Colon (tissue), 2 donors: ENCODE measurements around the gene SMIM1.
"Not testable (repeated sequence)": the region's sequence is repeated elsewhere in the genome, so short reads cannot be mapped to it uniquely, and the experiment has no call there.

Source experiments
- FAIRE-seq: peaks from 2 replicates; lab custom pipeline; 2012; peaks lifted over from hg19 to GRCh38; lab: Jason Lieb, UNC
- donor health status: control.
- donor health status: control.

Gene SMIM1

GRCh38 chr1:3736708-3737107 lies 35.8 kb upstream of the SMIM1 start:
- FAIRE-seq: no peak

DNA sequence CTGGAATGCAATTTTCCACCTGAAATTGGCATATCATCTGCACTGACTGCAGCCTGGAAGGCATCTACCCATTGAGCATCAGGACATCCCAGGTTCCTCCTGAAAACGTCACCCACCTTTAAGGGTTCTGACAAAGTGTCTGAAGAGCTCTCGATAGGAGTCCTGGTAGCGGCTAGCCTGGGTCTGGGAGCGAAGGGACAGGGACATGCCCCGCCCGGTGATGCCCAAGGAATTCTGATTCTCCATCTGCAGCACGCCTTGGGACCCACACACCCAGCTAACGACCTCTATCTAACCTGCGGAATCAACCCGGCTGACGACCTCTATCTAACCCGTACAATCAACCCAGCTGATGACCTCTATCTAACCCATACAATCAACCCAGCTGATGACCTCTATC lies 33.6 kb upstream of the SMIM1 start:
- no peak for FAIRE-seq

- no peak for FAIRE-seq
These were observed 32.5 kb upstream of the SMIM1 start for GRCh38 chr1:3740042-3740441.

- no peak for FAIRE-seq
These were observed 31.8 kb upstream of the SMIM1 start for GRCh38 chr1:3740752-3741151.

- no peak for FAIRE-seq
These were observed 30.7 kb upstream of the SMIM1 start for GRCh38 chr1:3741566-3742438.

DNA sequence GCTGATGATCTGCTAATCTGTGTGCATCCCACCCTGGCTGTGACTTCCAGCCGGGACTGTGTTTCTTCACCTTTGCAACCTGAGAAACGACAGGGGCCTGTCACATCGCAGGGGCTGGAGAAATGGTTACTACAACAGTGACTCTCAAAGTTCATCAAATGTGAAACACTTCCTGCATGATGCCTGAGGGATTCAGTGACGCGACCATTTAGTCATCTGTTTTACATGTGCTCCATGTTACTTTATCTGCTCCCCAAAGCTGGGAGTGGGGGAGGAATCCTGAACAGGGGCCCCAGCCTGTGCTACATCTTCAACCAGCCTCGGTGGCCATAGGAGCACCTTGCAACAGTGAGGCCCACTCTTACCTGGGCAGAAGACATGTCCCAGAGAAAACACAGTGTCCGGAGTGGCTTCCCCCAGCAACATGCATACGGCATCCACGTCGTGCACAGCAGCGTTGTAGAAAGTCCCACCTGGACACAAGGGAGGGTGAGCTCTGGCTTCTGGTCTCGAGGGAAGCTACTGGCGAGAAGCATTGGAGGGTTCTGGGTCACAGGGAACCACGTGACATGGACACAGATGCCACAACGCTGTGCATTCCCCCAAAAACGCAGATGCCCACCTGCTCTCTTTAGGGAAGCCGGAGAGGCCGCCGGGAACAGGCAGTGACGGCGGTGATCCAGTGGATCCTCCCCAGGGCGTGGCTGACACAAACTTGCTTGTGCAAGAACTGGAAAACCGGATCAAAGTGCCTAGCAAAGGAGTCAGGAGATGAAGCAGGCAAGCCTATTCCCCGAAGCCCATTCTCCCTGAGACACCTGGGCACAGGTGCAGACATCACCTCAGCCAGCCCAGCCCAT lies 29.9 kb upstream of the SMIM1 start:
- no peak for FAIRE-seq

DNA sequence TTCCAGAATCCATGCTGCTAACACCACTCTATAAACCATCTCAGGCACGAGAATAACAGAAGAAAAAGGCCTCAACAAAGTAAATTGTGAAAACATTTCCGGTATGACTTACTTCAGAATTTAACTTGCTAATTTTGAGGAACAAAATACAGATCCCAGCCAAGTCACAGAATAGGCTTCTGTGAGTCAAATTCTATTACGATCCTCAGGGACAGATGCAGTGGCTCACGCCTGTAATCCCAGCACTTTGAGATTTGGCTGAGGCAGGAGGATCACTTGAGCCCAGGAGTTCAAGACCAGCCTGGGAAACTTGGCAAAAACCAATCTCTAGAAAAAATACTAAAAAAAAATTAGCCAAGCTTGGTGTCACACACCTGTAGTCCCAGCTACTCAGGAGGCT lies 29.1 kb upstream of the SMIM1 start:
- no peak for FAIRE-seq

DNA sequence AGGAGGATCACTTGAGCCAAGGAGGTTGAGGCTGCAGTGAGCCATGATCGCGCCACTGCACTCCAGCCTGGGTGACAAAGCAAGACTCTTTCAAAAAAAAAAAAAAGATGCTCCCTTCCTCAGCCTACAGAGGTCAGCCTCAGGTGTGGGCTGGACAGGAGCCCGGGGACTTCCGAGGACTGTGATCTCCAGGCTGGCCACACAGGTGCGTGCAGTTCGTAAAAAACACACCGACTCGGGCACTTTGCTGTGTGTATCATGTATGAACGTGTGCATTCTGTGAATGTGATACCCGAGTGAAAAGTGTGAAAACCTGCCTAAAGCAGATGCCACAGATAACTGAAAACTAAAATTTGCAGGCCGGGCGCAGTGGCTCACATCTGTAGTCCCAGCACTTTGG lies 28.7 kb upstream of the SMIM1 start:
- FAIRE-seq: no peak

- no peak for FAIRE-seq
These were observed 27.9 kb upstream of the SMIM1 start for GRCh38 chr1:3744646-3745045.

DNA sequence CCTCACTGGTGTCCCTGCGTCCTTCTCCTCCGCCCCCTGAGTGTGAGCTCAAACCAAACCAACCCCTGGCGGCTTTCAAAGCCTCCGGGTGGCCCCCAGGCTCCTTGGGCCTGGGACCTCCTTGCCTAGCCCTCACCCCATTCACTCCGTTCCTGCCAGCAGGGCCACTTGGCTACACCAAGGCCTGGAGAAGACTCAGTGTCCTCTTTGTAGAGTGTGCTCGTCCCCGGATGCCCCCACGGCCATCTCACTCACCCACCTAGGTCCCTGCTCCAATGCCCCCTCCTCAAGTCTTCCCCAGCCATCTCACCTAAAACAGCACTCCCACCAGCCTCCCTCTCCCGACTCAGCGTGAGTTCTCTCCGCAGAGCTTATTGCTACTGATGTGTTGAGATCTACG lies 27.5 kb upstream of the SMIM1 start:
- FAIRE-seq: no peak

GRCh38 chr1:3745590-3746381 lies 26.8 kb upstream of the SMIM1 start:
- no peak for FAIRE-seq

- FAIRE-seq: no peak
These were observed 26.1 kb upstream of the SMIM1 start for GRCh38 chr1:3746389-3746829.

DNA sequence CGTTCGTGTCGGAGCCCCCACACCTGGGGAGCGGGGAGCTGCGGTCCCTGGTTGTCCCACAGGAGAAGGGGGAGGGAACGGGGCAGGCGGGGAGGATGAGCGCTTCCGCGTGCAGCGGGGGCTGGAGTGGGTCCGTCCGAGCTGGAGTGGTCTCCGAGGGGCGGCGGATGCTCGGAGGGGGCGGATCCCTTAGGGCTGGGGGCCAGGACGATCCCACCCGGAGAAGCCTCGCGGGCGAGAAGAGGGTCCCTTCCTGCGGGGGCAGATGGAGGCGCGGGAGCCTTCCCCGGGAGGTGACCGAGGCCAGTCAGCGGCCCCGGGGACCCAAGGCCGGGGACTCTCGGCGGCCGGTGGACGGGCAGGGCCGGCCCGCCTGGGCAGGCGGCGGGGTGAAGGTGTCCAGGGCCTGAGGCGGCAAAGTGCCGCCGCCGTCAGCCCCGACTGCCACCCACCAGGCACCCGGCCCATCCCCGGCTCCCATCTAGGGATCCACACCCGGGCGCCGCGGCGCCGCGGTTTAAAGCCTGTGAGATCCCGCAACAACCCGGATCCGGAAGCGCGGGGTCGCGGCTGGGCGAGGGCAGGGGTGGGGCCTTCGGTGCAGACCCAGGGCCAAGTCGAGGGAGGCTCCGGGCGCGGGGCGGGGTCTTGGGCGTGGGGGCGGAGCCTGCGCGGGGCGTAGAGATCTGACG lies 25.6 kb upstream of the SMIM1 start:
- no peak for FAIRE-seq

- FAIRE-seq: no peak
These were observed 25.1 kb upstream of the SMIM1 start for GRCh38 chr1:3747522-3747848.

- FAIRE-seq: no peak
These were observed 24.6 kb upstream of the SMIM1 start for GRCh38 chr1:3747903-3748302.

DNA sequence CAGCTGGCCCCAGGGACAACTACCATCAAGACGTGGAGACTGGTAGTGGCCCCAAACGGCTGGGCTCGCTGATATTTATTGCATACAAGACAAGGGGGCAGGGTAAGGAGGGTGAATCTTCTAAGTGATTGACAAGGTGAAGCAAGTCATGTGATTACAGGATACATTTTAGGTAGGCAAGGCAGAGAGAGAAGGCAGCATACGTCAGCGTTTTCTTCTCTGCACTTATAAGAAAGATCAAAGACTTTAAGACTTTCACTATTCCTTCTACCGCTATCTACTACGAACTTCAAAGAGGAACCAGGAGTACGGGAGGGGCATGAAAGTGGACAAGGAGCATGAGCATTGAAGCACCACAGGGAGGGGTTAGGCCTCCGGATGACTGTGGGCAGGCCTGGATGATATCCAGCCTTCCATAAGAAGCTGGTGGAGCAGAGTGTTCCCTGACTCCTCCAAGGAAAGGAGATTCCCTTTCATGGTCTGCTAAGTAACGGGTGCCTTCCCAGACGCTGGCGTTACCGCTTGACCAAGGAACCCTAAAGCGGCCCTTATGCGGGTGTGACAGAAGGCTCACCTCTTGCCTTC lies 24.1 kb upstream of the SMIM1 start:
- FAIRE-seq: not testable (repeated sequence)

GRCh38 chr1:3749512-3749911 lies 23.0 kb upstream of the SMIM1 start:
- FAIRE-seq: no peak

- no peak for FAIRE-seq
These were observed 21.8 kb upstream of the SMIM1 start for GRCh38 chr1:3750741-3751140.

DNA sequence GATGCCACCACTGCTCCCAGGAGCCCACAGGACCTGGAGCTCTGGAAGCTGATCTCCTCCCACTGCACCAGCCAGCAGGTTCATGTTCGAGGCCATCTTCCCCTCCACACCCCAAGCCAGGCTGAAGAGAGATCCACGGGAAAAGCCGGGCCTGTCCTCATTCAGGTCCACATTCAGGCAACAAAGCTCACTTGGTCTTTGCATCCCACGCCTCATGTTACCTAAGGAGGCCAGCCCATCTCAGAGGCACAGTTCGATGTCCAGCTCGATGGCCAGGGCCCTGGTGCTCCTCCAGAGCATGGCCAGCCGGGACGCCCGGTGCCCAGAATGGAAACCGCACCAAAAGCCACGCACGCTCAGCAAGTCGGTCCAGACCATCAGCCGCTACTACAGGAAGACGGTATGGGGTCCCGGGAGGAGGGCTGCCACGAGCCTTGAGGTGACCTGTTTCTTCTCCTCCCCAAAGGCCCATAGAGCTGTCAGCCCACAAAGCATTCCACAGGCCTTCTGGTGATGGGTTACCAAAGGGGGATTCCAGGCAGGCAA lies 20.1 kb upstream of the SMIM1 start, which contains the start of gene CCDC27:
TSS of gene CCDC27 (plus strand) at position 51 of the 546 bp plus-strand sequence. CDS start at position 83, 32 bp downstream.
- no peak for FAIRE-seq

DNA sequence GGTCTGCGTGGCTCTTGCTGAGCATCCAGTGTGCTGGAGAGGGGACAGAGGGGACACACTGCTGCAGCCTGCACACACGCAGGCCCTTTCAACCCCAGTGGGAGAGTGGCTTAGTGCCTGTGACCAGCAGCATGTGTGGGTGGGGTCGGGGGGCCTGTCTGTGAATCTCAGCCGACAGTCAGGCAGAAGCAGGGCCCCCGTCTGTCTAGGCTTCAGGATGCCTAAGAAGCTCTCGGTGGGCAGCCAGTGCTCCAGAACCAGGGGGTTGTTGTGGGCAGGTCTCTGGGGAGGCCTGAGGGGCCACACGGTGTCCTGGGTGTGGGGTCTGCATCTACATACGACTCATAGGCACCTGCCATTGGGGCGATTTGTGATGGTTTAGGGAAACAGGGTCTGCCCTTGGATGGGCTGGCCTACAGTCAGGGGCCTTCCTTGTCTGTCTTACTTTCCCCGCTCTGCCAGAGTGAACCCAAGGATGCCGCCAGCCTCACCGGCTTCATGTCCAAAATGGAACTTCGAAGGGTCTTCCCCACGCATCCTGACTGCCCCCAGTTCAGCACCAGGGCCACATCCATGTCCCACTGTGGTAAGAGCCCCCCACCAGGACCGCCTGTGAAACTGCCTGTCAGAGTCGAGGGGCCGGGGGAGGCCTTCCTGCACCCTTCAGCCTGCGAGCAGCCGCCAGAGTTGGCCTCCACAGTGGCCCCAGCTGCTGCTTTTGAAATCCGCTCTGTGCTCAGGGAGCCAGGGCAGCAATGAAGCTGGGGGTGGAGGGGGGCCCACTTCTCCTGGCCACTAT lies 18.7 kb upstream of the SMIM1 start:
- no peak for FAIRE-seq
